Chondrocyte (in vitro differentiated cells): ENCODE data around the gene PTTG1IP. TPM values are rescaled to one million over a fixed set of nuclear protein-coding genes. Genes with fewer than 3 reads are reported as not detected.

ENCODE experiments used
- DNase-seq: peaks from one replicate; pipeline ENCODE4 v3.0.0; 2021; ENCODE audit warnings: mixed read lengths, low spot score
- H3K27ac Mint-ChIP-seq: one replicate; pipeline ENCODE4 v1.8.0; 2021; ENCODE audit warnings: mild to moderate bottlenecking, moderate library complexity, mixed read lengths; ENCODE audit not compliant: unreplicated experiment
- H3K27me3 Mint-ChIP-seq: 2 replicates; pipeline ENCODE4 v1.8.0; 2021; ENCODE audit warnings: low read depth, mixed read lengths
- H3K36me3 Mint-ChIP-seq: 2 replicates; pipeline ENCODE4 v1.8.0; 2021; ENCODE audit warnings: low read depth, mixed read lengths
- H3K4me1 Mint-ChIP-seq: 2 replicates; pipeline ENCODE4 v1.8.0; 2021; ENCODE audit warnings: low read depth, mild to moderate bottlenecking, mixed read lengths
- H3K4me3 Mint-ChIP-seq: one replicate; pipeline ENCODE4 v1.8.0; 2021; ENCODE audit warnings: mild to moderate bottlenecking, moderate library complexity, mixed read lengths; ENCODE audit not compliant: unreplicated experiment
- H3K9me3 Mint-ChIP-seq: 2 replicates; pipeline ENCODE4 v1.8.0; 2021; ENCODE audit warnings: low read depth, mixed read lengths
- total RNA-seq: library from RNA; stranded (reverse); gene quantifications from 3 replicates; pipeline ENCODE4 v1.2.1, GENCODE V29; 2021
- TF ChIP-seq, protein P1 (sequence below): fragments of 200-600 bp; sonication (generic); IDR thresholded peaks from 2 replicates; pipeline ENCODE4 v1.5.0; 2021; ENCODE audit warnings: antibody characterized with exemption, mild to moderate bottlenecking, moderate library complexity

The PTTG1IP gene
- total RNA-seq, 1 donor from 2014 or later = 329 TPM

DNA sequence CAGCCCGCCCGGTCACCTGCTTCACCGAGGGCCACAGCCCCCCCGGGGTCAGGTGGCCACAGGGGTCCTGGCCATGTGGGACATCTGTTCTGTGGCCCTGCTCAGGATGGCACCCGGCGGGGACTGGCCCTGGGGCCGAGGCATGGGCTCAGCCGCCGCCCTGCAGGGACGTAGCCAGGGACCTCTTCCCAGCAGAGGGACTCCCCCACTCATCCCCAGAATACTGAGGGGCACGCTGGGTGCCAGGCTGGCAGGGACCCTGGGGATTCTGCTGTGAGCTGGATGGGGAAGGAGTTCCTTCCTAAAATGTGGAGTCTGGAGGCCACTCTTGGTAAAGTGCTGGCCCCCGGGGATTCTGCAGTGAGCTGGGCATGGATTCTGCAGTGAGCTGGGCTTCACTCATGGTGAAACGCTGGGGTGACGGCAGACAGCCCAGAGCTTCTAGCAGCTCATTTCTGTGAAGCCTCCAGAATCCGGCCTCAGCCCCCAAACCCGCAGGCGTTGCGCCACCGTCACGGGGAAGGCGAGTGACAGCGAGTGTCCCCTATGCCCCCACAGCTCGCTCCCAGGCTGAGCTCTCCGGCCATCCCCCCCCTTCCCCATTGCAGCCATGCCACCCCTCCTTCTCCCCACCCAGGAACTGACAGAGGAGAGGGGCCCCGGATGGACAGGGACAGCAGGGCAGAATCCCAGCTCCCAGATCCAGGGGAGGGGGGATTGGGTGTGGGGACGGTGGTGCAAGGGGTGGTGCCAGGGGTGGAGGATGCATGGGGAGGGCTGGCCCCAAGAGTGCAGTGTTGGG is 45.8 kb upstream of the PTTG1IP start:
- Mint-ChIP-seq H3K4me3 (no peak overlapping the region), H3K27me3 (peaks cover 75% of the 10 kb centered on the region), H3K9me3 (no peaks in the 10 kb centered on the region), H3K27ac (no peak overlapping the region), H3K4me1 (peaks cover 5% of the 10 kb centered on the region), H3K36me3 (peaks cover 4% of the 10 kb centered on the region)
- TF ChIP-seq, protein P1, sequence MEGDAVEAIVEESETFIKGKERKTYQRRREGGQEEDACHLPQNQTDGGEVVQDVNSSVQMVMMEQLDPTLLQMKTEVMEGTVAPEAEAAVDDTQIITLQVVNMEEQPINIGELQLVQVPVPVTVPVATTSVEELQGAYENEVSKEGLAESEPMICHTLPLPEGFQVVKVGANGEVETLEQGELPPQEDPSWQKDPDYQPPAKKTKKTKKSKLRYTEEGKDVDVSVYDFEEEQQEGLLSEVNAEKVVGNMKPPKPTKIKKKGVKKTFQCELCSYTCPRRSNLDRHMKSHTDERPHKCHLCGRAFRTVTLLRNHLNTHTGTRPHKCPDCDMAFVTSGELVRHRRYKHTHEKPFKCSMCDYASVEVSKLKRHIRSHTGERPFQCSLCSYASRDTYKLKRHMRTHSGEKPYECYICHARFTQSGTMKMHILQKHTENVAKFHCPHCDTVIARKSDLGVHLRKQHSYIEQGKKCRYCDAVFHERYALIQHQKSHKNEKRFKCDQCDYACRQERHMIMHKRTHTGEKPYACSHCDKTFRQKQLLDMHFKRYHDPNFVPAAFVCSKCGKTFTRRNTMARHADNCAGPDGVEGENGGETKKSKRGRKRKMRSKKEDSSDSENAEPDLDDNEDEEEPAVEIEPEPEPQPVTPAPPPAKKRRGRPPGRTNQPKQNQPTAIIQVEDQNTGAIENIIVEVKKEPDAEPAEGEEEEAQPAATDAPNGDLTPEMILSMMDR = no peak
- DNase-seq = no peak

GRCh38 chr21:44918581-44919033 is 45.1 kb upstream of the PTTG1IP start:
- peaks cover 68% of the 10 kb centered on the region for H3K27me3 Mint-ChIP-seq
- H3K9me3 Mint-ChIP-seq = no peaks in the 10 kb centered on the region
- TF ChIP-seq, protein P1 = no peak
- H3K36me3 Mint-ChIP-seq = peaks cover 4% of the 10 kb centered on the region
- no peak overlapping the region for H3K4me3 Mint-ChIP-seq
- peaks cover 6% of the 10 kb centered on the region for H3K4me1 Mint-ChIP-seq
- H3K27ac Mint-ChIP-seq = no peak overlapping the region
- no peak for DNase-seq

DNA sequence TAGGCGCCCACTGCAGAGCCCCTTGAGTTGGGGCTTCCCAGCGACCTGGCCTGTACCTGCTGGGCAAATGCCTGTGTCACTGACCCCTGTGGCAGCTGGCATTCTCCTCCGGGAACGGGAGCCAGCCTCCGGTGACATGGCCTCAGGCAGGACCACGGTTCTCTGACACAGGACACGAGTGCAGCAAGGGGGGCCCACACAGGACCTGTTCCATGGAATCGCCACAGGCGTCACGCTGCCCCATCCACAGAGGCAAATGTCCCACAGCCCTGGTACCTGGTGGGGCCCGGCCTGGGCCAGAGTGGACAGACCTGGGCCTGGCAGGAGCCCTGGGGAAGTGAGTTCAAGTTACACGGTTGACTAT is 44.6 kb upstream of the PTTG1IP start:
- H3K36me3 Mint-ChIP-seq = peaks cover 4% of the 10 kb centered on the region
- H3K27me3 Mint-ChIP-seq = peaks cover 64% of the 10 kb centered on the region
- peaks cover 6% of the 10 kb centered on the region for H3K4me1 Mint-ChIP-seq
- no peaks in the 10 kb centered on the region for H3K9me3 Mint-ChIP-seq
- H3K27ac Mint-ChIP-seq = no peak overlapping the region
- no peak overlapping the region for H3K4me3 Mint-ChIP-seq
- TF ChIP-seq, protein P1 = no peak
- no peak for DNase-seq

DNA sequence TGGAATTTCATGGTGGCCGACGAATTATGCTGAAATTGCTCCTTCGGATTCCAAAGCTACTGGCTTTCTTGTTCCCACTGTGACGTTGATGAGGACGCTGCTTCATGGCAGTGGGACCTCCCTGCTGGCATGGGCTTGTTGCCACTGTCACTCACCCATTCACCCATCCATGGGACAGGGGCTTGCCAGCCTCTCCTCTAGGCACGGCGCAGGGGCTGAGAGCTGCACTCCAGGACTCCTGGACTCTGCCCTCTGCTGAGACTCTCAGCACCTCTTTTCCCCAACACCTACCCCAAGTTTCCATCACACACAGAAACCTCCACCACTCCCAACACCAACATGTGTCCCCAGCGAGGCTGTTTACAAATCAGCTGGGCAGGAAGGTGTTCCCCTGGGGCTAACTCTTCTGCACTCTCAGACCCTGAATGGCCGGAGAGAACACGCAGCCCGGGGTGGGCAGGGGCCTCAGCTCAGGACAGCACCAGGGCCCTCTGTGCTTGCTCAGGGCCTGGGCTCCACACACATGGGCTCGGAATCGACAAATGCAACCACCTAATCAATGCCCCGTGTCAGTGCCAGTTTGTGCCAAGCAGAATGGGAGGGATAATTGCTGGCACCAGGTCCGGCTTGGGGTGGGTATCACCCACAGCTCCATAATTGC is 44.1 kb upstream of the PTTG1IP start:
- Mint-ChIP-seq H3K36me3 (peaks cover 1% of the 10 kb centered on the region), H3K27me3 (peaks cover 59% of the 10 kb centered on the region), H3K4me1 (peaks cover 6% of the 10 kb centered on the region), H3K9me3 (no peaks in the 10 kb centered on the region), H3K4me3 (no peak overlapping the region), H3K27ac (no peak overlapping the region)
- TF ChIP-seq, protein P1 = no peak
- no peak for DNase-seq

GRCh38 chr21:44916965-44917364 is 43.5 kb upstream of the PTTG1IP start:
- H3K9me3 Mint-ChIP-seq = no peaks in the 10 kb centered on the region
- TF ChIP-seq, protein P1 = no peak
- peaks cover 1% of the 10 kb centered on the region for H3K36me3 Mint-ChIP-seq
- H3K4me3 Mint-ChIP-seq = no peak overlapping the region
- H3K27ac Mint-ChIP-seq = no peak overlapping the region
- H3K27me3 Mint-ChIP-seq = peaks cover 55% of the 10 kb centered on the region
- H3K4me1 Mint-ChIP-seq = peaks cover 6% of the 10 kb centered on the region
- no peak for DNase-seq
